ENCODE data around the gene KCNIP1.
"Not testable (repeated sequence)": the region's sequence is repeated elsewhere in the genome, so short reads cannot be mapped to it uniquely, and the experiment has no call there.

KCNIP1 gene

GRCh38 chr5:170537451-170538095 lies 33.8 kb downstream of the KCNIP1 start:
- DNase-seq (ENCODE audit: low read depth): no peak

DNA sequence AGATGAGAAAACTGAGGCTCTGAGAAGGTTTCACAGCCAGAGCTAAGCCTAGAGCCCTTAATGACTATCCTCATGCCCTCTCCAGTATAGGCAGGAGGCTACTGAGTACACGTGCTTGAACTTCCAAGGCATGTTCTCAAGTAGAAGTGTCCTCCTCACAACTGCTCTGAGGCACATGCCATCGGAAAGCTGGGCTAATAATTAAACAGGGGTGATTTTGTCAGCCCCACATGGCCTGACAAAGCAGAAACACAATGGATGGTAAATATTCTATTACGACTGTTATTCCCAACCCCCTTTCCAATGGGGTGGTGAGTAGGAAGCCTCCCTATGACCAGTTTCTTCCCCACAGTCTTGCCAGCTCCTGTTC lies 34.3 kb downstream of the KCNIP1 start:
- no peak for DNase-seq (ENCODE audit: low read depth)

DNA sequence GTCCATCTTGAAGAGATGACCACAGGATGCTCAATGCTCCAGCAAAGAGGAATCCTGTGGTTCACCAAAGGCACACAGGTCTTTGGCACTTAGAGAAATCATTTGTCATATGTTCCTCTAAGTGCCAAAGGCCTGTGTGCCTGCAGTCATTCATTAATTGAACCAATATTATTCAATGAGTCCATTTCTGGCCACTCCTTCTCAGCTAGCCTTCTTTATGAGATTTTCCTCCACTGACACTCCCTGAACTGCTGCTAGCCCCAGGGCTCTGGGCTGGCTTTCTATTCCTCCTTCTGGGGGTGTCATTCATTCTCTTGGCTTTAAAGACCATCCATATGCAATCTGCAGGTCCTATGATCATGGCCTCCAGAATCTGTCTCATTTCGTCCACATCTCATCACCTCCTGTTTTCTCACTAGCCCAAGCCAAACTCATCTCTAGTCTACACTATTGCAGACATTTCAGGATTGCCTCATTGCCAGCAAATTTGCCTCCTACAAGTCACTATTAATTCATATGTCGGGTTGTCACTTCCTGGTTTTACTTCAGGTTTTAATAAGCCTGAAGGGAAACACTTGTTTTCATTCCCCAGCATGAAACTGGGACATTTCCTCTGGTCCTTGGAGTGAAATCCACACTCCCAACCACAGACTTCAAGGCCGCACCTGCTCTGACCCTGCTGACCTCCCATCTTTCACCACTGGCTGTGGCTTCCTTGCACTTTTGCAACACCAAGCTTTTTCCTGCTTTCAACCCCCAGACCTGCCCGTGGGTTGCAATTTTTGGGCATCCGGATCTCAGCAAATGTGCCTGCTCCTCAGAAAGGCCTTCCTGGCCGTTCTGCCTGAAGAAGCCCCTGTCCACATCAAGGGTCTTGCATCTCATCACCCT lies 35.1 kb downstream of the KCNIP1 start:
- DNase-seq (ENCODE audit: low read depth): no peak

DNA sequence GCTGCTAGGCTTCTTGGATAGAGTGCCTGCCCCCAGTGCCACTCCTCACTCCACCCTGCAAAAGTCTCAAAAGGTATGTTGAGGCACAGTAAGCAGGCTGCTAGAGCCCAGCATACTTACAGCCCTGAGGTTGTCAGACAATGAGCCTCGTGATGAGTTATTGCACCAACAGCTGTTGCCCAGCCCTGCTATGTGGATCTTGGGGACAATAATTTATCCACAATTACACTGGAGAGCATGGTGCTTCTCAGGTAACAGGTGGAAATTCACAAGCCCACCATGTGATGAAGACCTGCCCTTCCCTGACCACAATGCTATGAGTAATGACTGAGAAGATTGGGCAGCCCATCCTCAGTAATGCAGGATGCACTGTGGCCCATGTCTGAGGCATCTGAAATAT lies 36.5 kb downstream of the KCNIP1 start:
- no peak for DNase-seq (ENCODE audit: low read depth)

DNA sequence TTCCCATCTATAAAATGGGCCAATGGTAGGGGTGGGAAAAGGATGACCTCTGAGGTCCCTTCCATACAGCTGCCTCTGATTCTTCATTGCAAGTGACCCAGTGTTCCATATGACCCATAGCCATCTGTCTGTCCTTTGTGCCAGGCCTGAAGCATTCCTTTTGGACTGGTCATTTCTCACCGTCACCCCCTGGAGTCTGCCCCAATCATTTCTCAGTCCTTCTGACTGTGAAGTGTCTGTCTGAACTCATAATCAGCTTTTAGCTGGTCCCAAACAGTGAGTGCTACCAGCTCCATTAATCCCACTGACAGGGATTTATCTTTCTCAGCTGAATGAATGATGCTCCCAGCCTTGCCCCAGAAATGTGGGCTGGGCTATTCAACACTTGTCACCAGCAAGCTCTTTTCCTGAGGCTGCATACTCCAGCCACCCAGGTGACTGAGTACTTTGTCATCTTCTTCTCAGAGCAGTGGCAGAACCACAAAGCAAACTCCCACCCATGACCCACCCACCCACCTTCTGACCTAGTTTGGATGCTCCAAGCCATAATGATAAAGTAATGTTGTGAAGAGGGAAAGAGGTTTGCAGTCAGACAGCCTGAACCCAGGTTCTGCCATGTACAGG lies 37.4 kb downstream of the KCNIP1 start:
- no peak for DNase-seq (ENCODE audit: low read depth)

DNA sequence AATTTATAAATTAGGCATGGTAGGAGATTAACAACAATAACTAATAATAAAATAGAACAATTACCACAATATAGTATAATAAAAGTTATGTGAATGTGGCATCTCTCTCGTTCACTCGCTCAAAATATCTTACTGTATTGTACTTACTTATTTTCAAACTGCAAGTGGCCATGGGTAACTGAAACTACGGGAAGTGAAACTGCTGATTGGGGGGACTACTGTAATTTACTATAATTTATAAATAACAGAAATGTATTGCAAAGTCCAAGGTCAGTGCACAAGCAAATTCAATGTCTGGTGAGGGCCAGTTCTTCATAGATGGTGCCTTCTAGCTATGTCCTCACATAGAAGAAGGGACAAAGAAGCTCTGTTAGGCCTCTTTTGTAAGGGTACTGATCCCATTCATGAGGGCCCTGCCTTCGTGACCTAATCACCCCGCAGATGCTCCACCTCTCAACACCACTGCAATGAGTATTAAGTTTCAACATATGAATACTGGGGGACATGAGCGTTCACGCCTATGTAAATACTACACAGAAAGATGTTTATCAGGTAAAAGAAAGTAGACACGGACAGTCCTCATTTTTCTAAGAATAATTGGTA lies 39.0 kb downstream of the KCNIP1 start:
- no peak for DNase-seq (ENCODE audit: low read depth)

DNA sequence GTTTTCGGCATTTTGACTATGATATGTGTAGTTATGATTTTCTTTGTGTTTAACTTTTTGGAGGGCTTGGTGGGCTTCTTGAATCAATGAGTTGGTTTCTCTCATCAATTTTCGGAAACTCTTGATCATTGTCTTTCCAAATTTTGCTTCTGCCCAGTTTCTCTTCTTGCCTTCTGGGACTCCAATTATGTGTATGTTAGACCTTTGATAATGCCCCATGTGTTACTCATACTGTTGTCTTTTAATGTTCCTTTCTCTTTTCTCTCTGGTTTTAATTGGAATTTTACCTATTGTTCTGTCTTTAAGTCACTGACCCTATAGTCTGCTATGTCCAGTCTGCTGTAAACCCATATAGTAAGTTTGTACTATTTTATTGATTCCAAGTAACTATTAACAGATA lies 41.5 kb downstream of the KCNIP1 start:
- no peak for DNase-seq (ENCODE audit: low read depth)

GRCh38 chr5:170545811-170546210 lies 42.0 kb downstream of the KCNIP1 start:
- DNase-seq (ENCODE audit: low read depth): no peak

GRCh38 chr5:170546282-170546681 lies 42.5 kb downstream of the KCNIP1 start:
- no peak for DNase-seq (ENCODE audit: low read depth)

GRCh38 chr5:170550382-170550781 lies 46.6 kb downstream of the KCNIP1 start:
- DNase-seq (ENCODE audit: low read depth): not testable (repeated sequence)

DNA sequence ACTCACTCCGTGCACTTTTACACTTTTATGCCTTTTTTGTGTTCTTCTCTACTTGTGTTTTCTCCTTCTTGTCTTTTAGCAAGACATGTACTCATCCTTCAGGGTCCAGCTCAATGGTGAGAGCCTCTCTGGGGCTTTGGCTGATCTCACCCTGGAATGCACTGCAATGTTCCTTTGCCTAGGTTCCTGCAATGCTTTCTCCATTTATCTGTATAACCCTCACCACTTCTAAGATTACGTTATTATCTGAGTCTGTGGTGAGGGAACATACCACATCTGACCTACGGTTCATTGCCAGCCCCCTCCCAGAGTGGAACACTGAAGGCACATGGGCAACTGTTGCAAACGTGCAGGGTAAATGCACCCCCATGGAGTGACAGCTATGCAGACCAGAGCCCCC lies 47.3 kb downstream of the KCNIP1 start:
- no peak for DNase-seq (ENCODE audit: low read depth)

DNA sequence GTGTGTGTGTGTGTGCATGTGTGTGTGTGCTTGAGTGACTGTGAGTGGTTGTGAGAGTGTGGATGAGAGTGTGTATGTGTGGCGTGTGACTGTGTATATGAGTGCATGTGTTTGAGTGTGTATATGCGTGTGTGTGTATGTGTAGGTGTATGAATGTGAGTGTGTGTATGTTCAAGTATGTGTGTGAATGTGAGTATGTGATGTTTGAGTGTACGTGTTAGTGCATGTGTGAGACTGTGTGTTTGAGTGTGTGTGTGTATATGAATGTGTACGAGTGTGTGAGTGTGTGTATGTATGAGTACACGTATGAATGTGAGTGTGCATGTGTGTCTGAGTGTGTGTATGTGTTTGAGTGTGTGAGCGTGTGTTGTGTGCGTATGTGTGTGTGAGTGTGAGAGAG lies 47.8 kb downstream of the KCNIP1 start:
- DNase-seq (ENCODE audit: low read depth): no peak

- no peak for DNase-seq (ENCODE audit: low read depth)
Measured at GRCh38 chr5:170552621-170553115, 48.8 kb downstream of the KCNIP1 start.

- DNase-seq (ENCODE audit: low read depth): no peak
Measured at GRCh38 chr5:170553218-170553617, 49.4 kb downstream of the KCNIP1 start.

GRCh38 chr5:170554521-170555267 lies 50.9 kb downstream of the KCNIP1 start:
- no peak for DNase-seq (ENCODE audit: low read depth)

DNA sequence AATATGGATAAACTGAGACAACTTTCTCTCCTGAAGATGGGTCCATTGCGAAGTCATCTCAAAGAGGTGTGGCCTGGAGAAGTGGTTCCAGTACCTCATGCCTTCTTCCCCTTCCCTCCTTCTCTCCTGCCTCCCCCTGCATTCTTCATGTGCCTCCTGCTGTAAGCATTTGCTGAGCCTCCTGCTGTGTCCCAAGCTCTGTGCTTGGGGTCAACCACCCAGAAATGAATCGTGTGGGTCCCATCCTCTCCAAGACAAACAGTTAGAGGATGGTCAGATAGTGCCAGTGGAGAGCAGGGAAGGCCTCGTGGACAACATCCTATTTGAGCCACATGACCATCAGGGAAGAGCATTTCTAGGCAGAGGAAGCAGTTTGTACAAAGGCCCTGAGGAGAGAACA lies 53.5 kb downstream of the KCNIP1 start:
- no peak for DNase-seq (ENCODE audit: low read depth)

DNA sequence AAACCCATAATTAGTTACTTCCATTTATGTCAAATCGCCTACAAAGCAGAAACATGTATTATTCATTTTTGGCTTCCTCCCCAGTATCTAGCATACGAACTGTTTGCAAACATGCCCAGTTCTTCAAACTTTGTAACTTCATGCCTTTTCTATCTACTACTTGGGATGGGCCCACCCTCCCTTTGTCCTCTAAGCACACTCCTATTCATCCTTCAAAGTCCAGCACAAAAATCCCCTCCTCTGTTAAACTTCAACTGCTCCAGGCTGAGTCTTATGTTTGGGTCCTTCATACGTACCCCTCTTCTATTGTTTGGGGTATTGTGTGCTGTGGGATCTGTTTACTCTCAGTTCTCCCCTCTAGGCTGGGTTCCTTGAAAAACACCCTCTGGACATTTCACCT lies 55.5 kb downstream of the KCNIP1 start:
- no peak for DNase-seq (ENCODE audit: low read depth)

DNA sequence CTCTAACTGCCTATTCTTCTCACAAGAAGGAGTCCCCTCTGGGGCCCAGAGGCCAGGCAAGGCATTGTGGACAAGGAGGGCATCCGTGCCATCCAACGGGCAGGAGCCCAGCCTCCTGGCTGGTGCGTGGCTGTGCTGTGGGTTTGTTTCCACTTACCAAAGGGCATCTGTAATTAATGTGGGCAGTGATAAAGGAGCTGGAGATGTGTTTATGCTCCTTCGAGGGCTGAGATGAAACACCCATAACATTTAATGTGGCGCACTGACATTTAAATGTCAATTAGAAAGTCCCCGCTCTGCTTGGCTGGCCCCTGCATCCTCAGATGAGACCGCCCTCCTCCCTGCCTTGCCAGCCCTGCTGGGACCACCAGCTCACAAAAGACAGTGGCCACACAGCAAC lies 57.1 kb downstream of the KCNIP1 start:
- no peak for DNase-seq (ENCODE audit: low read depth)

- DNase-seq (ENCODE audit: low read depth): no peak
Measured at GRCh38 chr5:170562166-170562874, 58.5 kb downstream of the KCNIP1 start.

GRCh38 chr5:170562875-170563228 lies 59.0 kb downstream of the KCNIP1 start:
- DNase-seq (ENCODE audit: low read depth): no peak

GRCh38 chr5:170563824-170564567 lies 60.2 kb downstream of the KCNIP1 start:
- DNase-seq (ENCODE audit: low read depth): no peak

Data from activated T-helper 1 cell treated with Interleukin-2 at 50 U/mL for 16 hours (primary cell).